Activated CD8-positive, alpha-beta memory T cell treated with anti-CD3 and anti-CD28 coated beads, Interleukin-2, amount 50 U/mL, for 4 hours (primary cell): Measurements from ENCODE around the gene AGAP1.
A peak's percentile ranks its signal among the peaks of the same experiment; 100 is the strongest.

ENCODE experiments used
- DNase-seq: peaks from one replicate; pipeline ENCODE4 v3.0.0-alpha.2; 2020

The AGAP1 gene

DNA sequence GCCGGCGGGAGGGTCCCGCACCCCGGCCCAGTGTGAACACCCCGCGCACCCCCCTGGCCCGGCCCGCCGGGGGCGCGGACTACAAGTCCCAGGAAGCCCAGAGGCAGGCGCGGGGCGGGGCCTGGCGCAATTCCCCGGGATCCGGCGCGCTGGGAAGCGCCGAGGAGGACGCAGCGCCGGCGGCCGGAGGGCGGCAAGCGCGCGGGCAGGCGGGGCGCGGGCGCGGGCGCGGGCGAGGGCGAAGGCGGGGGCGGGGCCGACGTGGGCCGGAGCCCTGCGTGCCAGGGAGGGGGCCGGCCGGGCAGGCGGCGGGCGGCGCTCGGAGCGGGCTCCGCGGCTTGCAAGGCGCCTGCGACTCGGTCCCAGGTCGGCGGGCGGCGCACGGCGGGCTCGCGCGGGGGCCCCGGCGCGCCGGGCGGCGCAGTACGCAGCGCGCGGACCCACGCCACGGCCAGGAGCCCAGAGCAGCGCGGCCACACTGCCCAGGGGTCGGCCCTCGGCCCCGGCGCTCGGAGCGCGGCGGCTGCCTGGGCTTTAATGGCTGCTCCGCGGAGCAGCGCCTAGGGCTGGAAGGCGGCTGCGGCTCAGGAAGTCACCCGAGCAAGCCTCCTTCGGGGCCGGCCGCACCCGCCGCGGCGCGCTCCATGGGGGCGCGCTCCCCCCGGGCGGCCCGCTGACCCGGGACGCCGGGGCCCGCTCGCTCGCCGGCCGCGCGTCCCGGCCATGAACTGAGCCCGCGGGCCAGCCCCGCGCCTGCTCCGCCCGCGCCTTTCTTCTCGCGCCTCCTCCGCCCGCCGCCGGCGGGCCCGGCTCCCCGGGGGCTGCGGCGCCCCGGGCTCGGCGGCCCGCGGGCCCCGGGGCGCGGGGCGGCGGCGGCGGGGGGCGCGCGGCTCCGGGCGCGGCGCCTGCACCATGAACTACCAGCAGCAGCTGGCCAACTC is at the start of gene AGAP1:
AGAP1 (plus strand) TSS at position 269 of the 941 bp plus-strand sequence.
- DNase-seq: peak; percentile 25

DNA sequence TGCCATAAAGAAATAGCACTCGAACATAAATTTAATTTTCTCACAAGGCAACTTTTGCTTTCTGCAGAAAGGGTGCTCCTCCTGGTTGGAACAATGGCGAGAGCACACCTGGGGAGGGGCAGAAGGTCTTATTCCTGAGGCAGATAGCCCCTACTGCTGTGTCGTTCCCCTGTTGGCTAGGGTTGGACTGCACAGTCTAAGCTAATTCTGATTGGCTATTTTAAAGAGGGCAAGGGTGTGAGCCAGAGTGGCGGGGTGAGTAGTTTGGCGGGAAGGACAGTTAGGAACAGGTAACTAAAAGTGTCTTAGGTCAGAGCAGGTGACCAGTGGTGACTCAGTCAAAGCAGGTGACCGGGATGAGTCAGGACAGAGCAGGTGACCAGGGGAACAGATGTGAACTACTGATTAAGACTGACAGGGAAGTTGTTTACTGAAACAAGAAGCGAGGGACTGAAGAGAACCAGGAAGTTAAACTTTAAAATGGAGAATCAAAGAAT is 49.7 kb upstream of the AGAP1 start:
- no peak for DNase-seq

DNA sequence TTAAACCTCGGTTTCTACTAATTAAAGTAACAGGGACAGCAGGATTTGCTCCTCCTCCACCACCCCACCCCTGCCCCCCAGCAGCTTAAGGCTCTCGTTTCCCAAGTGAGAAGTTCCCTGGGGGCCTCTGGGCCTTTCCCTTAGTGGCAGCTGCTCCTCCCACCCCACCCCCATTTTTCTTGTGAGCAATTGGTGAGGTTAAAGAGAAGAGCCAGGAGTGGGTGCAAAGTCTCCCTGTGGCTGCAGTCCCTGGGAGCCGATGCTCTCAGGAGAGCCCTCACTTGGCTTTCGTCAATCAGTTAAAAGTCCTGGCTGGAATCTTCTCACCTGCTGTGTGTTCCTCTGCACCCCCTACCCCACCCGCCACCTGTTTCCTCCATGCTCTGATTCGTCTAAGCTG is 48.7 kb upstream of the AGAP1 start:
- no peak for DNase-seq

DNA sequence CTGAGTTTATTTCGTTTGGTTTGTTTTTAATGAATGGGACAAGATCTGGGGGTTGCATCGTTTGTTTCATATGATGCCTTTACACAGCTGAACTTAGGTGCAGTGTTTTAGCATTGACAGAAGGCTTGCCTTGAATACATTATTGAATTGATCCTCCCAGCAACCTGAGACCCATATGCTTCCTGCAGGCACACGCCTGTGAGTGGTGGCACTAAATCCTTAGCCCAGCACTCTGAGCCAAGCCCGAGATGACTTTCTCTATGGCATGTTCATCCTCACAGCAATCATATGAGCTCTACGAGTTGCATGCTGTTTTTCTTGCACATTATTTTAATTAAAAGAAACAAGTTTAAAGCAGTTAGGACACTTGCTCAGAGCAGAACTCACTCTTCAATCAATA is 47.8 kb upstream of the AGAP1 start:
- no peak for DNase-seq

DNA sequence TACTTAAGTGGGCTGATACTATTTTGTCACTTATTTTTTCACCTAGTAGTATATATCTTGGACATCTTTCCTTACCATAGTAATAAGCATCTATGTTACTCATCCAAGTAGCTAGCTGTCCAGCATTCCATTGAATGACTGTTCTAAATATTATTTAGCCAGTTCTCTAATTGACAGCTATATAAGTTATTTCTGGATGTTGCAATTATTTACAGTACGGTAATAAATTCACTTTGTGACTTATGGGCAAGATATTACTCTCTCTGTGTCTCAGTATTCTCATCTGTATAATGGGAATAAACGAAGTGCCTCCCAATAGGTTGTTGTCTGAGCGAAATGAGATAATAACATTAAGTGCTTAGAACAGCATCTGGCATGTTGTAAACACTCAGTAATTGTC is 46.6 kb upstream of the AGAP1 start:
- DNase-seq: no peak

DNA sequence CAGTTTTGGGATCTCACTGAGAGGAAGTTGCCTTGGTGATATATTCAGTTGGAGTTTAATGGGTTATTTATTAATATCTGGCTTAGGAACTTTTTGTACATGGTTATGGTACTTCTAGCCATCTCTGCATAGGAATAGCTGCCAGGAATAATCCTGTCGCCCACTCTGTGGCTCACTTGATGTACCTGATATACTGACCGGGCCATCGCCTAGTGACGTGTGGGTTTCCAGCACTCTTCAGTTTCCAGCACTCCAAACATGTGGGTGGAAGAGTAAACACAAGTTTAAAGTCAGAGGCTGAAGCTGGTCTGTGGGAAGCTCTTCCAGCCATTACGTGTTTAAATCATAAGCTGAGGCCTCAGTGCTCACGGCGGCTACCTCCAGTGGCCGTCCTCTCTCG is 44.3 kb upstream of the AGAP1 start:
- DNase-seq: no peak

DNA sequence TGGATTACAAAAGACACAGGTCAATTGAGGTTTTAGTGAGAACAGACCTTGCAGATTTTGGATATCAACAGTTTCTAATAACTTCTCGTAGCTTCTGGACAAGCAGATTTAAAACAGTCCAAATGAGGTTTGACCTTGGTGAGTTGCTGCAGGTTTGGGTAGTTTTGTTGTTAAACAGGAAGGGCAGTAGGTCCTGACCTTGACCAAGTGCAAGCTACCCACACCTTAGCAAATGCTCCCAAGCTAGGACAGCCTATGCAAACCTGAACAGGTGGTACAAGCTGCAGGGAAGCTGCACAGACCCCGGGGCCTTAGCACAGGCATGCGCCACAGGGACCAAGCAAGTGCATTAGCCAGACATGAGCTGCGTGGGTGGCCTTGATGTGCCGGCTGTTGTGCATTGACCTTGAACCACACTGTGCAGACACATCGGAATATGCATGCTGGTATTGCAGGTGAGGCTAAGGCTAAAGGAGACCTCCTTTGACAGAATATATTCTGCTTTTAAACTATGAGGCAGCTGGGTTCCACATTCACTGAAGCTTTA is 40.2 kb upstream of the AGAP1 start:
- DNase-seq: no peak

DNA sequence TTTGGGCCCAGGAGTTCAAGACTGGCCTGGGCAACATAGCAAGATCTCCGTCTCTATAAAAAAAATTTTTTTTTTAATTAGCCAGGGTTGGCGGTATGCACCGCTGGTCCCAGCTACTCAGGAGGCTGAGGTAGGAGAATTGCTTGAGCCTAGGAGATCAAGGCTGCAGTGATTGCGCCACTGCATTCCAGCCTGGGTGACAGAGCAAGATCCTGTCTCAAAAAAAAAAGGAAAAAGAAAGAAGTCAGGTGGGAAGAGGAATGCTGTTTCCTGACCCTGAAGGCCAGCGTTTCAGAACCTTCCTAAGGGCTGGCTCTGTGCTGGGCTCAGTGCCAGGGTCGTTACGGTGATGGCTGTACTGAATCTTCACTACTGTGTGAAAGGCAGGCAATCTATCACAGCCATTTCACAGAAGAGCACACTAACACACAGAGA is 35.0 kb upstream of the AGAP1 start:
- DNase-seq: no peak

DNA sequence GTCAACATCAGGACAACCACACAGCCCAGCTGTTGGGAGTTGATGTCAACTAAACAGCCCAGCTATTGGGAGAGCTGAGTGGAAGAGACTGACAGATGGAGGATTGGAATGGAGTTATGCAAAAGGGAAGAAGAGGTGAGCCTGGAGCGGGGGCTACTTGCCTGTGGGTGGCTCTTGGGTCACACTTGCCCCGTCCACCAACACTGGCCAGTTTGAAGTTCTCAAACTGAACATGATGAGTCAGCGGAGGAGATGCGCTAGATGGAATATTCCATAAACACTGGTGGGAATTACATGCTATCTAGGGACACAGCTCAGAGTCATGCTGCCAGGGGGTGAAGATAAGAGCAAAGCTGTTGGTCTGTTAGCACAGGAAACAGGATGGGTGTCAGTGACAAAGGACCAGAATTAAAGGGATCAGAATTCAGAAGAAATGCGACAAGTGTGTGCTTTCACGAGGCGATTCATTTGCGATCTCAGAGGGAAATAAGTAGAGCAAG is 33.2 kb upstream of the AGAP1 start:
- no peak for DNase-seq

DNA sequence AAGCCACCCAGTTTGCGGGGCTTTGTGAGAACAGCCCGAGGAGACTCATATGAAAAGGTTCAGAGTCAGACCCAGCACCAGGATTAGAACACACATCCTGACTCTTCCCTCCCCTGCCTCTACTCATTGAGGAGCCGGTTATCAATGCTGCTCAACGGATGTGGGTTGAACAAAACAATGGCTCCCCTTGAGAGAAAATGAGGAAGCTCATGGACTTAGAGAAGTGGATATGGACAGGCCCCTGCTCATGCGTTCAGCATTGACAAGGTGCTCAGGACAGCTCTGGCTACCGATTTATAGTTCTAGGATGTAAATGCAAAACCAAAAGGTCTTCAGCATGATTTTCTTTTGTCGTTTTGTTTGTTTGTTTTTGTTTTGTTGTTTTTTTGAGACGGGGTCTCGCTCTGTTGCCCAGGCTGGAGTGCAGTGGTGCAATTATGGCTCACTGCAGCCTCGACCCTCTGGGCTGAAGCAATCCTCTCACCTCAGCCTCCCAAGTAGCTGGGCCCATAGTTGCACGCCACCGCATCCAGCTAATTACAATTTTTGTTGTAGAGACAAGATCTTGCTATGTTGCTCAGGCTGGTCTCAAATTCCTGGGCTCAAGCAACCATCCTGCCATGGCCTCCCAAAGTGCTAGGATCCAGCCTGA is 32.0 kb upstream of the AGAP1 start:
- no peak for DNase-seq

DNA sequence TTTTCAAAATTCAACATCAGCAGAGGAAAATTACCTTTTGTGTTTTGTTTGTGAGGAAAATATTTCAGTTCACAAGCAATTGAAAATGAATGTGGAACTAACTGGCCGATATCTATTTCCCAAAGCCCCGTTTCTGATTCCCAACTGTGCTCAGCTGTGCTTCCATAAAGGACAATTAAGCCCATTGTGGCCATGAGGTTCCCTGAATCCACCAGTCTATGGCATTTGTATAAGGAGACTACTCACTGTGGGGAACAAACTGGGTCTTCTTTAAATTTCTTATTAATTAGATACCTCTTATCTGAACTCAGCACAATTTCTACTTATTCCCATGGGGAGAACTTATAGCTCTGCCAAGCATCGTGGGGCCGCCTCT is 31.4 kb upstream of the AGAP1 start:
- no peak for DNase-seq

DNA sequence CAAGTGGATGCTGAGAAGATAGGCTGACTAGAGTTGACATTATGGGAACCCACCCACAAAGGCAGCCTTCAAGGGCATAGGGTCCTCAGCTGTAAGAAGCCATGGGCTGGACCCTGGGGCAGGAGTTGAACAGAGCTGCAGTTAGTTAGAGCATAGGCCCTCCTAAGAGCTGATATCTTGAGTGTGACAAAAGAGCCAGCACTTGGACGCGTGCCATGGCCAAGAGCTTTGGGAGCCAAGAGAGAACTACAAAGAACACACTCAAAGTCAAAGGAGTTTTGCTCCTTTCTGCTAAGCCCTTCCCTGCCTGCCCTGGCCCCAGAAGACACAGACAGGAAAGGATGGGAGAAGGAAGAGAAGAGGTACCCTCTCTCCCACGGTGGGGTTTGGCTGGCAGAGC is 29.9 kb upstream of the AGAP1 start:
- DNase-seq: no peak

DNA sequence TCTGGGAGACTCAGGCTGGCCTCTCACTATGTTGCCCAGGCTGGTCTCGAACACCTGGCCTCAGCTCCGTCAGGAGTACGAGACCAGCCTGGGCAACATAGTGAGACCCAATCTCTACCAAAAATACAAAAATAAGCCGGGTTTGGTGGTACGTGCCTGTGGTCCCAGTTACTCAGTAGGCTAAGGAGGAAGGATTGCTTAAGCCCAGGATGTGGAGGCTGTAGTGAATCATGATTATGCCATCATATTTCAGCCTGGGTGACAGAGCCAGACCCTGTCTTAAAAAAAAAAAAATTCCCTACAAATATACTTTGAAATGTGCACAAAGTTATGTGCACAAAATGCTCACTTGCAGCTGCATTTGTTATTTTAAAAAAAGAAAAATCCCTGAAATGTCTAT is 26.3 kb upstream of the AGAP1 start:
- DNase-seq: no peak

DNA sequence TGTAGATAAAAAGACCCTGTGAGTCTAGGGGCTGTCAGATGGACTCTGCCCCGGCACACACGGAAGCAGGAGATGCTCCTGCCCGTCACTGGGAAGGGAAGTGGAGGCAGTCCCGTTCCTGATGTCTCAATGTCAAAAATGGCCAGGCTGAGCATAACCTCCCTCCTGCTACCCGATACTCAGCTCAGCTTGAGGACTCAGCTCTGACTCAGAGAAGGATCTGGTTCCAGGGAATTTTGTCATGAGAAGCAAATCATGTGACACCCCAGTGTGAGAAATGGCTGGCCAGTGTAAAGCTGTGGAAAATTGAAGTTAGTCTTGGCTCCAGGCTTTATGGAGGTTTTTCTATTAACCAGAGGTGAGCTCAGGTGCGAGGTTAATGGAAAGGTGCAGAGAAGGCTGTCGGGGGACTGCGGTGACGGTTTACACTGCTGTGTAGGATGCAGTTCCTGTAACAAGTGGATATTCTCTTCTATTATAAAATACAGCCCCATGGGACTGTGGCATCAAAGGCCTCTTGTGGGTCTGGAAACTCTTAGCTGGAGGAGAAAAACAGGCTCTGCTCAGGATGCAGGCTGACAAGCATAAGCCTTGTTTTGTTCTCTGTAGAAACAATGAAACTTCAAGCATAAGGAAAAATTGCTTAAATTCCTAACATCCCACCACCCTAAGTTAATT is 24.7 kb upstream of the AGAP1 start:
- DNase-seq: no peak

DNA sequence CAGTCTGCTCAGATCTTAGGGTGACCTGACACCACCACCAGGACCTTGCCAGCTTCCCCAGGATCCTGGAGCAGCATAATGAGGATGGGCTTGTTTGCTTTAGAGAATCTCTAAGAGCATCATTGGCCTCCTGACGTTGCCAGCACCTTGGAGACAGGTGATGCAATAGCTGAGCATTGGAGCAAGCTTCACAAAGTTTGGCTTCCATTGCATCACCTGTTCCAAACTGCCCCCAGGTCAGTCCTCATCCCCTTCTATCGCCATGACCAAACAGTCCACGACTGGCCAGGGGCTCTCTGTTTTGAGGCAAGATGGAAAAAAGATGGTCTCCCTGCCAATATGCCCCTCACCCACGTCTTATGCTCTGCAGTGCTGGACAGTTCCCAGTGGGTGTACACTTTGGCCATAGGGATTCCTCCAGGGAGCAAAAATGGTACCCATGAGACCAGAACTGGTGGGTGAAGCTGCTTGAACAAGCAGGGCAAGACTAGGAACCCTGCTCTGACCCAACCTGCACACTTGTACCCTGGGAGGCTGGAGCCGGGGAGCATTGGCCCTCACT is 22.6 kb upstream of the AGAP1 start:
- DNase-seq: no peak

DNA sequence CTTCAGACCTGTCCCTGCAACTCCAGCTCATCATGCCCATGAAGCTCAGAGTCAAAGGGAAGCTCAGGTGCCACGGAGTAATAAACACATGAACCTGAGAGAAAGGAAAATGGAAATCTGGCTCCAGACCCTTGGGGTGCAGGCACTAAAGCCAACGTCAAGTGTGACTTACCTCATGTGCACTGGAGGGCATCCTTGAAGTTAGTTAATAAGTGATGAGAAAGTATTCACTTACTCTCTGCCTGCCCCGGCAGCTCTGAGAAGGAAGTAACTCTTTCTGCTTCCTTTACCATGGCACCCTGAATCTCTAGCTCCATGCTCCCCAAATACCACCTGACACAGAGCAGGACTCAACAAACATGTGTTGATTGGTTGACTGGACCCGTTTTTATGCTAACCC is 21.4 kb upstream of the AGAP1 start:
- no peak for DNase-seq

DNA sequence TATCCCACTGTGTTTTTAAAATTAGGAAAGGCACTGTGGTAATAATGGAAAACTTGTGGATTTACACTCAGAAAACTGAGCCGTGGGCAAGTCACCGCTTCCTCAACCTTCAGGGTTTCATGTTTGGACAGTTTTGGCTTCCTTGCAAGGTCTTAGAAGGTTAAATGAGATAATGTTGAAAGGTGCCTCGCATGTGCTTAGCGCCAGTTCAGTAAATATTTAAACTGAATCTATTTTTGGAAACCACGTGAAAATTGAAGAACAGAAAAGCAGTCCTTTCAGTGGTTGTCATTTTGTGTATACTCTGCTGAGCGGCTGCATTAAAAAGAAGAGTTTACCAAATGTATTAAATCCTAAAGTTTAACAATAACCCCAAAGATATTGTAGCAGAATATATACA is 15.2 kb upstream of the AGAP1 start:
- no peak for DNase-seq

DNA sequence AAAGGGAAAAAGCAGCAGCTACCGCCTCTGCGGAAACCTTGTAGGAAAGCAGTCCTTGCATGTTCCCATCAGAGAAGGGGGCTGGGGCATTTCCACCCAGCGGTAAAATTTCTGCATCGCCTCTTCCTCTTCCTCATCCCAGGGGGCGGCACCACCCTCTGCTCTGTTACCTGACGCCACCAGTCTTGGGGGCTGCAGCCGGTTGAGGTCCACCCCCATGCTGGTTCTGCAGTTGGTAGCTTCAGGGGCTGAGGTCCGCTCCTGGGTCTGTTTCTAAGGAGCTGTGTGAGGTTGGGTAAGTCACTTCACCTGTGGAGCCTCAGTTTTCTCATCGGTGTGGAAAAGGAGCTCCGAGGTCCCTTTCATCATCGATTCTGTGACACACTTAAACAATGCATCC is 14.2 kb upstream of the AGAP1 start:
- DNase-seq: no peak

DNA sequence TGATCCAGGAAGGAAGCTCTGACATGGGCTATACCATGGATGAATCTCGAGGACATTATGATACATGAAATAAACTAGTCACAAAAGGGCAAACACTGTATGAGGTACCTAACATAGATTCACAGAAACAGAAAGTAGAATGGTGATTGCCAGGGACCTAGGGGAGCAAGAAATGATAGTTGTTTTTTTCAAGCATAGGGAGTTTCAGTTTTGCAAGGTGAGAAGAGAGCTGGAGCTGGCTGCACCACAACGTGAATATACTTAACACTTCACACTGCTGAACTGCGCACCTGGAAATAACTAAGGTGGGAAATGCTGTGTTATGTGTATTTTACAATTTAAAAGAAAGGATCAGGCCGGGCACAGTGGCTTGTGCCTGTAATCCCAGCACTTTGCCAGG is 13.2 kb upstream of the AGAP1 start:
- no peak for DNase-seq

DNA sequence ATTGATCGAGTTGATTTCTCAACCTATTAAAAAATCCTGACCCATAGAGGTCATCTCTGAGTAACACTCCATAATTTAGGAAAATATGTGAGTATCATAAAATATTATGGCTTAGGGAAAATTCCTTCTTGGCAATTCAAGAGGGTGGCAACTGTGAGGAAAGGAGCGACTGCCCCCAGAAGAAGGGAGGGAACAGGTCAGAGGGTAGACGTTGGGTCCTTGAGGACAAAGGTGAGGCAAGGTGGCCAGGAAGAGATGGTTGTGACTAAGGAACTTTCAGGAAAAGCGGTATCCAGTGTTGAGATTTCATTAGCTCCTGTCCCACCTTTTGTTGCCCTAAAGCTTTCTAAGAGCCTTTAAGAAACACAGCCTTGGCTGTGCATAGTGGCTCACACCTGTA is 10.5 kb upstream of the AGAP1 start:
- DNase-seq: no peak

DNA sequence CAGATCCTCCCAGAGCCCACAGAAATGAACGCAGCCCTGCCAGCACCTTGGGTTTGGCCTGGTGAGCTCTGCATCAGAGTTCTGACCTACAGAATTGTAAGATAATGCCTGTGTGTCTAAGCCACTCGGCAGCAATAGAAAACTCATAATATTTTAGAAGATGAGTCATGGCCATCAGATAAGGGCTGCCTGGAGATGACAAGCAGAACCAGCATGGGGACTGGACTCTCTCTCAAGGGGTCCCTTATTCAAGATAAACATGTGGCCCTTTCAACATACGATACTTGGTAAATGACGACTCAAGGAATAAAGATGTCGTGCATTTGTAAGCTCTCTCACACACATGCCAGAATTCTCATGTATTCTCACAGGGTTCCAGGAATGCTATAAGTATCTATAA is 8.5 kb upstream of the AGAP1 start:
- DNase-seq: no peak

DNA sequence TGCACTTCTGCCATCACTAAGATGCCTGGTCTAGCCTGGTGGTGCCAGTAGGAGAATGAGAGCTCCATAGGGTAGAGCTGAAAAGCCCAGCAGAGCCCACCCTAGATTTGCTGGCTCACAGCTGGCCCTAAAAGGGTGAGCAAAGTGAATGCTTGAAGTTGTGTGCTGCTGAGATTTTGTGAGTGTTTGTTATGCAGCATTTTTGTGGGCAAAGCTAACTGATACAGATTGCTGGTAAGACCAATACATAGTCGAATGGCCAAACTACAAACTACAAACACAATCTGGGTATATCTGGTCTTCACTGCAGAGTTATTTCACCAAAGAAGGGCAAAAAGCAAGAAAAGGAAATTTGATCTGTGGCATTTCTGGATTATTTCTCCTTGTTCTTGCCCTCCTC is 7.1 kb upstream of the AGAP1 start:
- no peak for DNase-seq

DNA sequence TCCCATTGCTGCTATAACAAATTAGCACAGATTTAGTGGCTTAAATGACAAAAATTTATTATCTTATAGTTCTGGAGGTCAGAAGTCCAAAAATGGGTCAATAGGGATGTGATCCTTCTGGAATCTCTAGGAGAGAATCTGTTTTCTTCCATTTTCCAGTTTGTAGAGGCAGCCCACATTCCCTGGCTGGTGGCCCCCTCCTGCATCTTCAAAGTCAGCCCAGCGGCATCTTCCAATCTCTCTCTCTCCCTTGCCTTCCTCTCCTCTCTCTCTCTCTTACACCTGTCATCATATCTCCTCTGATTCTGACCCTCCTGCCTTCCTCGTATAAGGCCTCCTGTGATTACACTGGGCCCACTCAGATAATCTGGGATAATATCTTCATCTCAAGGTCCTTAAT is 3.9 kb upstream of the AGAP1 start:
- no peak for DNase-seq
